Measurements from ENCODE around the gene NRBF2.

DNA sequence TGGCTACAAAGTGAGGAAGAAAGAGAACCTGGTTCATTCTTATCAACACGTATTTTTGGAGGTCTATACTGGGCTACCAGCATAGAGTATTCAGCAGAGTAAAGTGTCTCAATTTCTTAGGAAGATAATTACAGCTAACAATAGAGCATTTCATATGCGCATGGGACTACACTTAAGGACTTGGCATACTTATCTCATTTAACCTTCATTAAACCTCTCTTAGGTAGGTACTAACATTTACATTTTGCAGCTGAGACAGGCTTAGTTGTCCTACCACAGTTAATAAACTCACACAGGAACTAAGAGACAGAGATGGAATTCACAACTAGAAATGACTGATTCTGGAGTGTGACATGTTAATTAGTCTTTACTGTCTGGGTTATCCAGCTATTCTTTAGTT lies 66.6 kb downstream of the NRBF2 start:
- TF ChIP-seq, protein P1, sequence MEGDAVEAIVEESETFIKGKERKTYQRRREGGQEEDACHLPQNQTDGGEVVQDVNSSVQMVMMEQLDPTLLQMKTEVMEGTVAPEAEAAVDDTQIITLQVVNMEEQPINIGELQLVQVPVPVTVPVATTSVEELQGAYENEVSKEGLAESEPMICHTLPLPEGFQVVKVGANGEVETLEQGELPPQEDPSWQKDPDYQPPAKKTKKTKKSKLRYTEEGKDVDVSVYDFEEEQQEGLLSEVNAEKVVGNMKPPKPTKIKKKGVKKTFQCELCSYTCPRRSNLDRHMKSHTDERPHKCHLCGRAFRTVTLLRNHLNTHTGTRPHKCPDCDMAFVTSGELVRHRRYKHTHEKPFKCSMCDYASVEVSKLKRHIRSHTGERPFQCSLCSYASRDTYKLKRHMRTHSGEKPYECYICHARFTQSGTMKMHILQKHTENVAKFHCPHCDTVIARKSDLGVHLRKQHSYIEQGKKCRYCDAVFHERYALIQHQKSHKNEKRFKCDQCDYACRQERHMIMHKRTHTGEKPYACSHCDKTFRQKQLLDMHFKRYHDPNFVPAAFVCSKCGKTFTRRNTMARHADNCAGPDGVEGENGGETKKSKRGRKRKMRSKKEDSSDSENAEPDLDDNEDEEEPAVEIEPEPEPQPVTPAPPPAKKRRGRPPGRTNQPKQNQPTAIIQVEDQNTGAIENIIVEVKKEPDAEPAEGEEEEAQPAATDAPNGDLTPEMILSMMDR (IDR thresholded peaks at IDR 0.05; ENCODE audit: borderline replicate concordance, extremely low read depth, low read length, poor library complexity, severe bottlenecking), result no peak
- TF ChIP-seq EZH2 (IDR thresholded peaks at IDR 0.05; ENCODE audit: borderline replicate concordance, low read depth, low read length, severe bottlenecking), result no peak
